ENCODE measurements around the gene MFAP5.
"Not testable (repeated sequence)": the region's sequence is repeated elsewhere in the genome, so short reads cannot be mapped to it uniquely, and the experiment has no call there.

The MFAP5 gene

GRCh38 chr12:8644345-8645248 is 18.0 kb downstream of the MFAP5 start:
- no peak for DNase-seq (ENCODE audit: low spot score)
- H3K27ac ChIP-seq: no peak overlapping the region

GRCh38 chr12:8642775-8643174 is 19.9 kb downstream of the MFAP5 start:
- no peak for DNase-seq (ENCODE audit: low spot score)
- TF ChIP-seq, protein P1, sequence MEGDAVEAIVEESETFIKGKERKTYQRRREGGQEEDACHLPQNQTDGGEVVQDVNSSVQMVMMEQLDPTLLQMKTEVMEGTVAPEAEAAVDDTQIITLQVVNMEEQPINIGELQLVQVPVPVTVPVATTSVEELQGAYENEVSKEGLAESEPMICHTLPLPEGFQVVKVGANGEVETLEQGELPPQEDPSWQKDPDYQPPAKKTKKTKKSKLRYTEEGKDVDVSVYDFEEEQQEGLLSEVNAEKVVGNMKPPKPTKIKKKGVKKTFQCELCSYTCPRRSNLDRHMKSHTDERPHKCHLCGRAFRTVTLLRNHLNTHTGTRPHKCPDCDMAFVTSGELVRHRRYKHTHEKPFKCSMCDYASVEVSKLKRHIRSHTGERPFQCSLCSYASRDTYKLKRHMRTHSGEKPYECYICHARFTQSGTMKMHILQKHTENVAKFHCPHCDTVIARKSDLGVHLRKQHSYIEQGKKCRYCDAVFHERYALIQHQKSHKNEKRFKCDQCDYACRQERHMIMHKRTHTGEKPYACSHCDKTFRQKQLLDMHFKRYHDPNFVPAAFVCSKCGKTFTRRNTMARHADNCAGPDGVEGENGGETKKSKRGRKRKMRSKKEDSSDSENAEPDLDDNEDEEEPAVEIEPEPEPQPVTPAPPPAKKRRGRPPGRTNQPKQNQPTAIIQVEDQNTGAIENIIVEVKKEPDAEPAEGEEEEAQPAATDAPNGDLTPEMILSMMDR (IDR thresholded peaks at IDR 0.05): no peak
- no peak overlapping the region for H3K4me3 ChIP-seq
- no peak overlapping the region for H3K27ac ChIP-seq

More at GRCh38 chr12:8644345-8645248, 18.0 kb downstream of the MFAP5 start:
- H3K4me3 ChIP-seq: no peak overlapping the region
- TF ChIP-seq, protein P1 (IDR thresholded peaks at IDR 0.05): no peak

DNA sequence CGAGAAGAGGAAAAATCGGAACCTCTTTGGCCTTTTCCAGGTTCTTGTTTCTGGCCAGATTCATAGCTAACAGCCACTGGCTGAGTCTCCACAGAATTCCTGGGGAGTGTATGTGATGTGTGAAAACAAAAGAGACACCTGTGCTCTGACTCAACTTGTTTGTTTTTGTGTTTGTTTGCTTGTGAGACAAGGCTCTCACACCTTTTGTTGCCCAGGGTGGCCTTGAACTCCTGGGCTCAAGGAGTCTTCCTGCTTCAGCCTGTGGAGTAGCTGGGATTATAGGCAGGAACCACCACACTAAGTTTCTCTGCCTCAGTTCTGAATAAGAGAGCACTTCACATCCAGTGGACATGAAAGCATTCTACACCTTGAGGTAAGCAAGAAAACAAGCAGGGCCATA is 22.7 kb downstream of the MFAP5 start:
- no peak overlapping the region for H3K27ac ChIP-seq
- H3K4me3 ChIP-seq: no peak overlapping the region
- DNase-seq (ENCODE audit: low spot score): no peak
- TF ChIP-seq, protein P1 (IDR thresholded peaks at IDR 0.05): no peak

- TF ChIP-seq, protein P1 (IDR thresholded peaks at IDR 0.05): no peak
- no peak overlapping the region for H3K4me3 ChIP-seq
- DNase-seq (ENCODE audit: low spot score): no peak
- H3K27ac ChIP-seq: no peak overlapping the region
Observed at GRCh38 chr12:8638951-8639350, 23.7 kb downstream of the MFAP5 start.

- no peak for DNase-seq (ENCODE audit: low spot score)
- no peak overlapping the region for H3K27ac ChIP-seq
- H3K4me3 ChIP-seq: no peak overlapping the region
- TF ChIP-seq, protein P1 (IDR thresholded peaks at IDR 0.05): no peak
Observed at GRCh38 chr12:8637666-8638065, 25.0 kb downstream of the MFAP5 start.

GRCh38 chr12:8637244-8637643 is 25.4 kb downstream of the MFAP5 start:
- DNase-seq (ENCODE audit: low spot score): no peak
- Histone ChIP-seq H3K4me3 (no peak overlapping the region), H3K27ac (no peak overlapping the region)
- TF ChIP-seq, protein P1 (IDR thresholded peaks at IDR 0.05): no peak

GRCh38 chr12:8636581-8636980 is 26.0 kb downstream of the MFAP5 start:
- Histone ChIP-seq H3K4me3 (no peak overlapping the region), H3K27ac (no peak overlapping the region)
- TF ChIP-seq, protein P1 (IDR thresholded peaks at IDR 0.05): no peak
- no peak for DNase-seq (ENCODE audit: low spot score)

GRCh38 chr12:8636007-8636346 is 26.6 kb downstream of the MFAP5 start:
- H3K27ac ChIP-seq: not testable (repeated sequence)

GRCh38 chr12:8635342-8636006 is 27.2 kb downstream of the MFAP5 start:
- not testable (repeated sequence) for H3K27ac ChIP-seq; DNase-seq (ENCODE audit: low spot score); H3K4me3 ChIP-seq

More at GRCh38 chr12:8636007-8636346, 26.6 kb downstream of the MFAP5 start:
- not testable (repeated sequence) for DNase-seq (ENCODE audit: low spot score); H3K4me3 ChIP-seq

Data from coronary artery (tissue), 2 donors.